Activated CD8-positive, alpha-beta T cell treated with anti-CD3 and anti-CD28 coated beads for 36 hours (primary cell): ENCODE measurements around the gene TRIM40. TPM values are rescaled to one million over a fixed set of nuclear protein-coding genes. Genes with fewer than 3 reads are reported as not detected.

Source experiments
- ATAC-seq: fragments of 200-7000 bp; cut with Tn5 transposase; one replicate; pipeline ENCODE4 v1.10.0; 2021; ENCODE audit warnings: mild to moderate bottlenecking, moderate library complexity
- CTCF ChIA-PET: fragments of 350-600 bp; sonication (Branson Sonifier 250); formaldehyde crosslinking; loops from one replicate; lab custom pipeline; 2021; ENCODE audit warnings: antibody characterized with exemption; lab: Charles Lee
- POLR2A ChIA-PET: fragments of 350-600 bp; sonication (Branson Sonifier 250); formaldehyde crosslinking; loops from one replicate; lab custom pipeline; 2021; ENCODE audit warnings: antibody characterized with exemption; lab: Charles Lee
- DNase-seq: peaks from one replicate; pipeline ENCODE4 v3.0.0-alpha.2; 2020
- H3K27ac Mint-ChIP-seq: one replicate; pipeline ENCODE4 v1.8.0; 2021; ENCODE audit warnings: mild to moderate bottlenecking, mixed read lengths
- H3K27me3 Mint-ChIP-seq: one replicate; pipeline ENCODE4 v1.8.0; 2021; ENCODE audit warnings: mixed read lengths
- H3K36me3 Mint-ChIP-seq: one replicate; pipeline ENCODE4 v1.8.0; 2021; ENCODE audit warnings: low read depth, mixed read lengths
- H3K4me1 Mint-ChIP-seq: one replicate; pipeline ENCODE4 v1.8.0; 2021; ENCODE audit warnings: low read depth, mixed read lengths
- H3K4me3 Mint-ChIP-seq: one replicate; pipeline ENCODE4 v1.8.0; 2021; ENCODE audit warnings: mild to moderate bottlenecking, moderate library complexity, mixed read lengths
- H3K9me3 Mint-ChIP-seq: one replicate; pipeline ENCODE4 v1.8.0; 2021; ENCODE audit warnings: mixed read lengths
- CTCF ChIP-seq: fragments of 200-600 bp; IDR thresholded peaks from one replicate; pipeline ENCODE4 v1.8.0; 2022; ENCODE audit warnings: antibody characterized with exemption, mild to moderate bottlenecking
- intact Hi-C: fragments of 100-400 bp; cut with micrococcal nuclease; formaldehyde crosslinking; loops from one replicate; pipeline ENCODE4 v1.10.0; 2022
- total RNA-seq, 2 experiments: library from RNA; stranded (reverse); gene quantifications; one replicate each; pipeline ENCODE4 v1.2.3, GENCODE V29; 2021

Gene TRIM40
- total RNA-seq, 2 experiments from 2014 or later, result not detected

GRCh38 chr6:30175765-30176164 lies 39.8 kb downstream of the TRIM40 start:
- TF ChIP-seq CTCF, result no peak
- Mint-ChIP-seq H3K27ac (no peak overlapping the region), H3K9me3 (peaks cover 4% of the 10 kb centered on the region), H3K4me3 (no peak overlapping the region), H3K27me3 (peaks cover 52% of the 10 kb centered on the region), H3K36me3 (no peaks in the 10 kb centered on the region), H3K4me1 (peaks cover 2% of the 10 kb centered on the region)
- ATAC-seq, result no peak
- intact Hi-C loops, result no loop called here
- CTCF ChIA-PET, result interaction anchor here (1.0 kb wide), 1 partner anchor 44 kb away, joined by 5 read pairs; no protein-coding TSS in a partner anchor
- no peak for DNase-seq
- POLR2A ChIA-PET, result interaction anchor here (0.7 kb wide), 1 partner anchor 38 kb away, joined by 3 read pairs; the partner anchor contains the start of gene TRIM26

GRCh38 chr6:30178837-30179236 lies 42.9 kb downstream of the TRIM40 start:
- DNase-seq (no peak), ATAC-seq (no peak)
- Mint-ChIP-seq H3K27ac (no peak overlapping the region), H3K4me1 (no peaks in the 10 kb centered on the region), H3K9me3 (peaks cover 4% of the 10 kb centered on the region), H3K4me3 (no peak overlapping the region), H3K27me3 (peaks cover 34% of the 10 kb centered on the region), H3K36me3 (no peaks in the 10 kb centered on the region)
- no peak for TF ChIP-seq CTCF
- ChIA-PET CTCF (interaction anchor here (0.7 to 1.6 kb wide), 2 partner anchors 48 to 484 kb away, joined by 3 to 5 read pairs; no protein-coding TSS in a partner anchor), POLR2A (no interaction called here)
- intact Hi-C loops, result no loop called here

GRCh38 chr6:30180145-30180544 lies 44.2 kb downstream of the TRIM40 start:
- H3K36me3 Mint-ChIP-seq, result peaks cover 4% of the 10 kb centered on the region
- CTCF ChIA-PET, result no interaction called here
- TF ChIP-seq CTCF, result no peak
- no peaks in the 10 kb centered on the region for H3K4me1 Mint-ChIP-seq
- DNase-seq (no peak), ATAC-seq (no peak)
- intact Hi-C loops, result no loop called here
- POLR2A ChIA-PET, result interaction anchor here (0.6 kb wide), 1 partner anchor 16 kb away, joined by 3 read pairs; no protein-coding TSS in a partner anchor
- no peak overlapping the region for H3K4me3 Mint-ChIP-seq
- H3K9me3 Mint-ChIP-seq, result peaks cover 4% of the 10 kb centered on the region
- peaks cover 30% of the 10 kb centered on the region for H3K27me3 Mint-ChIP-seq
- H3K27ac Mint-ChIP-seq, result no peak overlapping the region

- H3K36me3 Mint-ChIP-seq, result peaks cover 29% of the 10 kb centered on the region
- no peak overlapping the region for H3K4me3 Mint-ChIP-seq
- H3K27me3 Mint-ChIP-seq, result peaks cover 2% of the 10 kb centered on the region
- H3K27ac Mint-ChIP-seq, result peak overlapping the region; percentile 2
- intact Hi-C loops, result no loop called here
- no peak for TF ChIP-seq CTCF
- H3K9me3 Mint-ChIP-seq, result peaks cover 2% of the 10 kb centered on the region
- DNase-seq (no peak), ATAC-seq (no peak)
- ChIA-PET POLR2A (interaction anchor here (0.7 to 1.1 kb wide), 2 partner anchors 81 to 431 kb away, joined by 3 read pairs; no protein-coding TSS in a partner anchor), CTCF (interaction anchor here (0.8 kb wide), 1 partner anchor 54 kb away, joined by 3 read pairs; no protein-coding TSS in a partner anchor)
- no peaks in the 10 kb centered on the region for H3K4me1 Mint-ChIP-seq
These were observed 48.6 kb downstream of the TRIM40 start for GRCh38 chr6:30184417-30185031.

- Mint-ChIP-seq H3K4me3 (no peak overlapping the region), H3K9me3 (no peaks in the 10 kb centered on the region), H3K36me3 (peaks cover 42% of the 10 kb centered on the region), H3K27ac (no peak overlapping the region), H3K27me3 (no peaks in the 10 kb centered on the region), H3K4me1 (no peaks in the 10 kb centered on the region)
- DNase-seq (no peak), ATAC-seq (no peak)
- no peak for TF ChIP-seq CTCF
- ChIA-PET POLR2A (no interaction called here), CTCF (no interaction called here)
- intact Hi-C loops, result no loop called here
These were observed 50.0 kb downstream of the TRIM40 start for GRCh38 chr6:30185846-30186484.
